ENCODE data around the gene SPOCK3.

- TF ChIP-seq PBX3 (IDR thresholded peaks at IDR 0.05) (no peak), RFX5 (IDR thresholded peaks at IDR 0.05) (no peak), ELK1 (IDR thresholded peaks at IDR 0.05; ENCODE audit: low read depth, low read length) (no peak), CTCF (IDR thresholded peaks at IDR 0.05) (no peak), HOXB5 (CRISPR knock-in tag; IDR thresholded peaks at IDR 0.05) (no peak), NR3C1 (IDR thresholded peaks at IDR 0.05) (no peak), ESRRA (IDR thresholded peaks at IDR 0.05; ENCODE audit: borderline replicate concordance, low read length) (no peak), RCOR1 (IDR thresholded peaks at IDR 0.05; ENCODE audit: low read depth, low read length) (no peak), FOSL2 (IDR thresholded peaks at IDR 0.05) (no peak), FOSL2 (CRISPR knock-in tag; IDR thresholded peaks at IDR 0.05) (no peak)
- TF ChIP-seq, protein P1, sequence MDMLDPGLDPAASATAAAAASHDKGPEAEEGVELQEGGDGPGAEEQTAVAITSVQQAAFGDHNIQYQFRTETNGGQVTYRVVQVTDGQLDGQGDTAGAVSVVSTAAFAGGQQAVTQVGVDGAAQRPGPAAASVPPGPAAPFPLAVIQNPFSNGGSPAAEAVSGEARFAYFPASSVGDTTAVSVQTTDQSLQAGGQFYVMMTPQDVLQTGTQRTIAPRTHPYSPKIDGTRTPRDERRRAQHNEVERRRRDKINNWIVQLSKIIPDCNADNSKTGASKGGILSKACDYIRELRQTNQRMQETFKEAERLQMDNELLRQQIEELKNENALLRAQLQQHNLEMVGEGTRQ (IDR thresholded peaks at IDR 0.05): no peak
- TF ChIP-seq, protein P2, sequence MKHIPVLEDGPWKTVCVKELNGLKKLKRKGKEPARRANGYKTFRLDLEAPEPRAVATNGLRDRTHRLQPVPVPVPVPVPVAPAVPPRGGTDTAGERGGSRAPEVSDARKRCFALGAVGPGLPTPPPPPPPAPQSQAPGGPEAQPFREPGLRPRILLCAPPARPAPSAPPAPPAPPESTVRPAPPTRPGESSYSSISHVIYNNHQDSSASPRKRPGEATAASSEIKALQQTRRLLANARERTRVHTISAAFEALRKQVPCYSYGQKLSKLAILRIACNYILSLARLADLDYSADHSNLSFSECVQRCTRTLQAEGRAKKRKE (CRISPR knock-in tag; IDR thresholded peaks at IDR 0.05; ENCODE audit: low read depth): no peak
Observed at GRCh38 chr4:167216783-167217182, 17.5 kb downstream of the SPOCK3 start.
